Calu3 (cell line): ENCODE data around the gene NT5DC4. TPM values are rescaled to one million over a fixed set of nuclear protein-coding genes. Genes with fewer than 3 reads are reported as not detected.
A peak's percentile ranks its signal among the peaks of the same experiment; 100 is the strongest.

ENCODE experiments used
- BruUV-seq: library from RNA; stranded (reverse); fragments of 400-500 nt; replicated peaks from 2 replicates; lab custom pipeline; 2021; lab: Mats Ljungman, UMichigan
- CTCF ChIA-PET: fragments of 300-600 bp; sonication (Branson Sonifier 250); formaldehyde crosslinking; loops from one replicate; lab custom pipeline; 2022; ENCODE audit warnings: antibody characterized with exemption; lab: Charles Lee
- DNase-seq: peaks from one replicate; pipeline ENCODE4 v3.0.0; 2022
- H3K27ac Mint-ChIP-seq: one replicate; pipeline ENCODE4 v1.8.0; 2022; ENCODE audit warnings: mixed read lengths; ENCODE audit not compliant: unreplicated experiment
- H3K27me3 Mint-ChIP-seq: one replicate; pipeline ENCODE4 v1.8.0; 2022; ENCODE audit warnings: mixed read lengths; ENCODE audit not compliant: unreplicated experiment
- H3K36me3 Mint-ChIP-seq: one replicate; pipeline ENCODE4 v1.8.0; 2022; ENCODE audit warnings: mild to moderate bottlenecking, moderate library complexity, mixed read lengths; ENCODE audit not compliant: insufficient read depth, unreplicated experiment
- H3K4me1 Mint-ChIP-seq: one replicate; pipeline ENCODE4 v1.8.0; 2022; ENCODE audit warnings: mild to moderate bottlenecking, low read depth, mixed read lengths; ENCODE audit not compliant: unreplicated experiment
- H3K4me3 Mint-ChIP-seq: one replicate; pipeline ENCODE4 v1.8.0; 2022; ENCODE audit warnings: mild to moderate bottlenecking, low read depth, moderate library complexity, mixed read lengths; ENCODE audit not compliant: unreplicated experiment
- H3K9me3 Mint-ChIP-seq: one replicate; pipeline ENCODE4 v1.8.0; 2022; ENCODE audit warnings: low read depth, mixed read lengths; ENCODE audit not compliant: unreplicated experiment
- CTCF ChIP-seq: fragments of 200-600 bp; IDR thresholded peaks from one replicate; pipeline ENCODE4 v1.8.0; 2022; ENCODE audit warnings: antibody characterized with exemption; ENCODE audit not compliant: unreplicated experiment
- intact Hi-C: fragments of 100-400 bp; cut with micrococcal nuclease; formaldehyde crosslinking; loops from one replicate; pipeline ENCODE4 v1.10.0; 2022; ENCODE audit not compliant: unreplicated experiment
- total RNA-seq: library from RNA; stranded (reverse); gene quantifications from 2 replicates; pipeline ENCODE4 v1.2.3, GENCODE V29; 2022

Gene NT5DC4
- total RNA-seq, 1 experiment from 2014 or later = 10.1 TPM

- Mint-ChIP-seq H3K27me3 (no peaks in the 10 kb centered on the region), H3K36me3 (no peaks in the 10 kb centered on the region), H3K4me3 (no peak overlapping the region), H3K4me1 (peaks cover 42% of the 10 kb centered on the region), H3K27ac (peak overlapping the region; percentile 76), H3K9me3 (no peaks in the 10 kb centered on the region)
- CTCF ChIA-PET = interaction anchor here (0.7 to 1.5 kb wide), 7 partner anchors 9 to 266 kb away, joined by 3 to 25 read pairs (median 4); no protein-coding TSS in a partner anchor
- intact Hi-C loops = no loop called here
- BruUV-seq = no TSS peak
- no peak for TF ChIP-seq CTCF
- no peak for DNase-seq
Measured at GRCh38 chr2:112692918-112693317, 27.9 kb upstream of the NT5DC4 start.

GRCh38 chr2:112693596-112693995, 27.2 kb upstream of the NT5DC4 start:
- H3K9me3 Mint-ChIP-seq = no peaks in the 10 kb centered on the region
- peaks cover 37% of the 10 kb centered on the region for H3K4me1 Mint-ChIP-seq
- intact Hi-C loops = no loop called here
- CTCF ChIA-PET = interaction anchor here (0.8 to 1.5 kb wide), 2 partner anchors 33 to 69 kb away, joined by 5 to 25 read pairs; no protein-coding TSS in a partner anchor
- no peak for TF ChIP-seq CTCF
- no TSS peak for BruUV-seq
- H3K36me3 Mint-ChIP-seq = no peaks in the 10 kb centered on the region
- no peaks in the 10 kb centered on the region for H3K27me3 Mint-ChIP-seq
- H3K4me3 Mint-ChIP-seq = no peak overlapping the region
- H3K27ac Mint-ChIP-seq = peak overlapping the region; percentile 76
- DNase-seq = no peak

- intact Hi-C loops = no loop called here
- no peaks in the 10 kb centered on the region for H3K36me3 Mint-ChIP-seq
- no peak overlapping the region for H3K27ac Mint-ChIP-seq
- TF ChIP-seq CTCF = no peak
- H3K27me3 Mint-ChIP-seq = no peaks in the 10 kb centered on the region
- H3K9me3 Mint-ChIP-seq = no peaks in the 10 kb centered on the region
- CTCF ChIA-PET = no interaction called here
- DNase-seq = no peak
- no TSS peak for BruUV-seq
- H3K4me3 Mint-ChIP-seq = no peak overlapping the region
- peaks cover 31% of the 10 kb centered on the region for H3K4me1 Mint-ChIP-seq
Measured at GRCh38 chr2:112694182-112694581, 26.6 kb upstream of the NT5DC4 start.

- H3K36me3 Mint-ChIP-seq = no peaks in the 10 kb centered on the region
- TF ChIP-seq CTCF = no peak
- no peak overlapping the region for H3K27ac Mint-ChIP-seq
- no peak for DNase-seq
- H3K27me3 Mint-ChIP-seq = no peaks in the 10 kb centered on the region
- intact Hi-C loops = no loop called here
- H3K4me3 Mint-ChIP-seq = no peak overlapping the region
- H3K4me1 Mint-ChIP-seq = peaks cover 13% of the 10 kb centered on the region
- H3K9me3 Mint-ChIP-seq = no peaks in the 10 kb centered on the region
- CTCF ChIA-PET = no interaction called here
- no TSS peak for BruUV-seq
Measured at GRCh38 chr2:112698834-112699515, 21.8 kb upstream of the NT5DC4 start.
